HFFc6 (cell line): ENCODE results near the gene CDC42BPG. TPM values are rescaled to one million over a fixed set of nuclear protein-coding genes. Genes with fewer than 3 reads are reported as not detected.

ENCODE experiments used
- DNase-seq: peaks from one replicate; pipeline ENCODE4 v3.0.0-alpha.2; 2018
- H3K27ac Mint-ChIP-seq: 2 replicates; pipeline ENCODE4 v1.8.0; 2020; ENCODE audit warnings: mild to moderate bottlenecking, mixed read lengths
- H3K27me3 Mint-ChIP-seq: 2 replicates; pipeline ENCODE4 v1.8.0; 2021; ENCODE audit warnings: mild to moderate bottlenecking, moderate library complexity, mixed read lengths; ENCODE audit not compliant: insufficient read depth
- H3K36me3 Mint-ChIP-seq: 2 replicates; pipeline ENCODE4 v1.8.0; 2021; ENCODE audit warnings: low read depth, mixed read lengths
- H3K4me1 Mint-ChIP-seq: 2 replicates; pipeline ENCODE4 v1.8.0; 2020; ENCODE audit warnings: low read depth, mixed read lengths
- H3K4me3 Mint-ChIP-seq: 2 replicates; pipeline ENCODE4 v1.8.0; 2020; ENCODE audit warnings: mild to moderate bottlenecking, moderate library complexity, mixed read lengths
- H3K9me3 Mint-ChIP-seq: 2 replicates; pipeline ENCODE4 v1.8.0; 2020; ENCODE audit warnings: mild to moderate bottlenecking, mixed read lengths
- CTCF ChIP-seq: fragments of 200-600 bp; sonication (generic); IDR thresholded peaks from 2 replicates; pipeline ENCODE4 v1.5.0; 2021; ENCODE audit warnings: antibody characterized with exemption, mild to moderate bottlenecking
- total RNA-seq, 6 experiments: library from RNA; stranded (reverse); fragmentation: NEBNext Ultra II Directional; extraction: Animal tissue kit (Norgen Biotek cat#: 25700); gene quantifications; 2 replicates in 1 of 6; 3 replicates in 5 of 6; pipeline ENCODE4 v1.2.3, GENCODE V29; 2021

Gene CDC42BPG
- total RNA-seq, 6 experiments from 2014 or later, result 0.02 to 0.21 (median 0.05) TPM; not detected in 1

- Mint-ChIP-seq H3K36me3 (no peaks in the 10 kb centered on the region; the same call in 1 of the 2 replicates), H3K27ac (no peak overlapping the region), H3K27me3 (no peaks in the 10 kb centered on the region; the same call in none of the 2 replicates), H3K9me3 (no peaks in the 10 kb centered on the region), H3K4me1 (no peaks in the 10 kb centered on the region), H3K4me3 (no peak overlapping the region)
- no peak for DNase-seq
- no peak for TF ChIP-seq CTCF
Measured at GRCh38 chr11:64793271-64794160, 50.9 kb downstream of the CDC42BPG start.

- no peak for TF ChIP-seq CTCF
Measured at GRCh38 chr11:64792482-64792881, 52.0 kb downstream of the CDC42BPG start.

GRCh38 chr11:64791781-64792291 lies 52.6 kb downstream of the CDC42BPG start:
- Mint-ChIP-seq H3K27me3 (peaks cover 1% of the 10 kb centered on the region), H3K4me3 (no peak overlapping the region), H3K4me1 (no peaks in the 10 kb centered on the region), H3K36me3 (no peaks in the 10 kb centered on the region; the same call in 1 of the 2 replicates), H3K27ac (no peak overlapping the region), H3K9me3 (no peaks in the 10 kb centered on the region)
- TF ChIP-seq CTCF, result no peak
- DNase-seq, result no peak

More at GRCh38 chr11:64792482-64792881, 52.0 kb downstream of the CDC42BPG start:
- H3K4me1 Mint-ChIP-seq, result no peaks in the 10 kb centered on the region
- peaks cover under 1% of the 10 kb centered on the region for H3K27me3 Mint-ChIP-seq
- no peaks in the 10 kb centered on the region; the same call in 1 of the 2 replicates for H3K36me3 Mint-ChIP-seq
- H3K9me3 Mint-ChIP-seq, result no peaks in the 10 kb centered on the region
- no peak overlapping the region for H3K4me3 Mint-ChIP-seq
- no peak for DNase-seq
- H3K27ac Mint-ChIP-seq, result no peak overlapping the region

- H3K27ac Mint-ChIP-seq, result no peak overlapping the region
- no peak for DNase-seq
- H3K9me3 Mint-ChIP-seq, result no peaks in the 10 kb centered on the region
- no peak for TF ChIP-seq CTCF
- H3K4me3 Mint-ChIP-seq, result no peak overlapping the region
- no peaks in the 10 kb centered on the region for H3K36me3 Mint-ChIP-seq
- no peaks in the 10 kb centered on the region for H3K4me1 Mint-ChIP-seq
- H3K27me3 Mint-ChIP-seq, result peaks cover 1% of the 10 kb centered on the region
Measured at GRCh38 chr11:64790205-64791095, 54.0 kb downstream of the CDC42BPG start.

GRCh38 chr11:64789331-64790204 lies 54.9 kb downstream of the CDC42BPG start:
- H3K36me3 Mint-ChIP-seq, result no peaks in the 10 kb centered on the region

More at GRCh38 chr11:64789331-64790204, 54.9 kb downstream of the CDC42BPG start:
- no peaks in the 10 kb centered on the region for H3K9me3 Mint-ChIP-seq
- no peak overlapping the region for H3K4me3 Mint-ChIP-seq
- H3K4me1 Mint-ChIP-seq, result no peaks in the 10 kb centered on the region
- DNase-seq, result no peak
- no peak for TF ChIP-seq CTCF
- no peak overlapping the region for H3K27ac Mint-ChIP-seq
- H3K27me3 Mint-ChIP-seq, result peaks cover 1% of the 10 kb centered on the region
